Subcutaneous abdominal adipose tissue (tissue), 5 donors: ENCODE data around the gene ZNF554.
"Not testable (repeated sequence)": the region's sequence is repeated elsewhere in the genome, so short reads cannot be mapped to it uniquely, and the experiment has no call there.

Source experiments
- H3K27ac ChIP-seq: one replicate; pipeline ENCODE4 v1.7.0; 2013; ENCODE audit warnings: low read depth, mild to moderate bottlenecking, inconsistent platforms, low read length, moderate library complexity
- H3K27me3 ChIP-seq, 5 donors: one replicate each; pipeline ENCODE4 v1.7.0; 2013; ENCODE audit warnings: low read length in 5 of 5, inconsistent platforms in 1 of 5; ENCODE audit not compliant: control insufficient read depth in 5 of 5, insufficient read depth in 4 of 5
- H3K36me3 ChIP-seq, 5 donors: one replicate each; pipeline ENCODE4 v1.7.0; 2013; ENCODE audit warnings: low read length in 5 of 5; ENCODE audit not compliant: control insufficient read depth in 5 of 5, insufficient read depth in 5 of 5
- H3K4me1 ChIP-seq, 5 donors: one replicate each; pipeline ENCODE4 v1.7.0; 2013; ENCODE audit warnings: low read length in 5 of 5, mild to moderate bottlenecking in 3 of 5, moderate library complexity in 1 of 5; ENCODE audit not compliant: control insufficient read depth in 5 of 5, insufficient read depth in 5 of 5
- H3K4me3 ChIP-seq, 5 donors: one replicate each; pipeline ENCODE4 v1.7.0; 2013; ENCODE audit warnings: low read length in 5 of 5, low read depth in 1 of 5
- H3K9ac ChIP-seq, 5 donors: one replicate each; pipeline ENCODE4 v1.7.0; 2013; ENCODE audit warnings: low read length in 5 of 5, mild to moderate bottlenecking in 4 of 5, moderate library complexity in 3 of 5
- H3K9me3 ChIP-seq, 5 donors: one replicate each; pipeline ENCODE4 v1.7.0; 2013; ENCODE audit warnings: low read length in 5 of 5; ENCODE audit not compliant: control insufficient read depth in 5 of 5
- donor health status: healthy.
- donor health status: healthy.
- donor health status: healthy.
- donor health status: healthy.
- donor health status: healthy.

ZNF554 gene

GRCh38 chr19:2863816-2864215 lies 44.1 kb downstream of the ZNF554 start:
- Histone ChIP-seq H3K9ac (no peak overlapping the region), H3K36me3 (no peaks in the 10 kb centered on the region), H3K27ac (no peak overlapping the region), H3K4me1 (no peaks in the 10 kb centered on the region), H3K4me3 (no peak overlapping the region), H3K27me3 (peaks cover 0 to 3% (median 0%) of the 10 kb centered on the region in 5 donors), H3K9me3 (peaks cover 0 to 13% (median 12%) of the 10 kb centered on the region in 5 donors)

- Histone ChIP-seq H3K36me3 (no peaks in the 10 kb centered on the region), H3K27me3 (peaks cover 0 to 3% (median 0%) of the 10 kb centered on the region in 5 donors), H3K9me3 (no peaks in the 10 kb centered on the region), H3K4me3 (no peak overlapping the region), H3K4me1 (no peaks in the 10 kb centered on the region), H3K27ac (no peak overlapping the region), H3K9ac (no peak overlapping the region)
Observed at GRCh38 chr19:2865334-2866100, 45.8 kb downstream of the ZNF554 start.

GRCh38 chr19:2866495-2867024 lies 46.9 kb downstream of the ZNF554 start:
- Histone ChIP-seq H3K4me1 (no peaks in the 10 kb centered on the region), H3K27ac (no peak overlapping the region), H3K4me3 (no peak overlapping the region), H3K27me3 (peaks cover 0 to 3% (median 0%) of the 10 kb centered on the region in 5 donors), H3K36me3 (no peaks in the 10 kb centered on the region), H3K9me3 (no peaks in the 10 kb centered on the region), H3K9ac (no peak overlapping the region)

GRCh38 chr19:2867025-2867991 lies 47.6 kb downstream of the ZNF554 start, which contains the start of gene ZNF556:
ZNF556 (plus strand) TSS chr19:2867335; CDS start chr19:2867422, 87 bp downstream.
- Histone ChIP-seq H3K9me3 (no peaks in the 10 kb centered on the region), H3K4me1 (no peaks in the 10 kb centered on the region), H3K4me3 (peak within 1 kb of the TSS in 1 of 5 donors; percentile 36), H3K36me3 (no peaks in the 10 kb centered on the region), H3K27me3 (peaks cover 0 to 3% (median 0%) of the 10 kb centered on the region in 5 donors), H3K9ac (no peak within 1 kb of the TSS), H3K27ac (no peak within 1 kb of the TSS)

GRCh38 chr19:2869618-2870017 lies 50.0 kb downstream of the ZNF554 start:
- Histone ChIP-seq H3K4me1 (no peaks in the 10 kb centered on the region), H3K4me3 (no peak overlapping the region), H3K9me3 (no peaks in the 10 kb centered on the region), H3K36me3 (no peaks in the 10 kb centered on the region), H3K27ac (no peak overlapping the region), H3K27me3 (peaks cover 0 to 3% (median 0%) of the 10 kb centered on the region in 5 donors), H3K9ac (no peak overlapping the region)

- H3K4me1 ChIP-seq, H3K9ac ChIP-seq, H3K27me3 ChIP-seq, H3K4me3 ChIP-seq, H3K9me3 ChIP-seq, H3K27ac ChIP-seq, H3K36me3 ChIP-seq: not testable (repeated sequence)
Observed at GRCh38 chr19:2872175-2872574, 52.5 kb downstream of the ZNF554 start.

GRCh38 chr19:2877398-2878331 lies 58.0 kb downstream of the ZNF554 start:
- H3K4me1 ChIP-seq = peaks cover 0 to 10% (median 0%) of the 10 kb centered on the region in 5 donors
- peak overlapping the region in 3 of 5 donors; percentile 1 to 18 (median 12) for H3K4me3 ChIP-seq
- no peak overlapping the region for H3K27ac ChIP-seq
- peaks cover 0 to 7% (median 0%) of the 10 kb centered on the region in 5 donors for H3K27me3 ChIP-seq
- peak overlapping the region in 1 of 5 donors; percentile 97 for H3K9ac ChIP-seq
- peaks cover 8 to 23% (median 15%) of the 10 kb centered on the region in 5 donors for H3K9me3 ChIP-seq
- H3K36me3 ChIP-seq = no peaks in the 10 kb centered on the region

- Histone ChIP-seq H3K36me3 (no peaks in the 10 kb centered on the region), H3K27me3 (peaks cover 0 to 3% (median 0%) of the 10 kb centered on the region in 5 donors), H3K4me1 (peaks cover 0 to 15% (median 7%) of the 10 kb centered on the region in 5 donors), H3K27ac (no peak overlapping the region), H3K9ac (no peak overlapping the region), H3K4me3 (no peak overlapping the region), H3K9me3 (peaks cover 0 to 2% (median 0%) of the 10 kb centered on the region in 5 donors)
Observed at GRCh38 chr19:2883686-2884439, 64.2 kb downstream of the ZNF554 start.
